SH-SY5Y (cell line): ENCODE results near the gene DLG1.

Source experiments
- GATA2 ChIP-seq: IDR thresholded peaks from 2 replicates; pipeline ENCODE4 v1.6.1; 2011; ENCODE audit warnings: mild to moderate bottlenecking, low read depth, low read length
- GATA3 ChIP-seq: IDR thresholded peaks from 2 replicates; pipeline ENCODE4 v1.6.1; 2011; ENCODE audit warnings: low read depth, mild to moderate bottlenecking, low read length, moderate library complexity

DNA sequence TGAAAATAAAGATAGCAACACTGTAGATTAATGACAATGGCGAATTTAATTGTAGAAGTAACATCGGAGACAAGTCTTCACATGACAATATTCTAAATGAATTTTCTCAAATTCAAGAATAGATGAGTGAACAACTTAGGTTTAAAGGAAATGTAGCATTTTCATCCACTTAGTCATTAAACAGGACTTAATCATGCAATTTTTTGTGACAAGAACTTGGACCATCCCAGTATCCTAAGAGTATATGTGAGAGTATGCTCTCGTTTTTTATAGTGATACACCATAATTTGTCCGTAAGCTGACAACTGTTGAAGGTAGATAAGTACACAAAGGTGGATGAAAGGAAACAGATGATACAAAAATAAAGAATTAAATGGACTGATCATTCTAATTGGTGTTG lies 81.5 kb downstream of the DLG1 start:
- TF ChIP-seq GATA3 (no peak), GATA2 (no peak)
